ENCODE results near the gene ULK2. TPM values are rescaled to one million over a fixed set of nuclear protein-coding genes. Genes with fewer than 3 reads are reported as not detected.

Gene ULK2
- total RNA-seq, 2 experiments from 2014 or later = 16.1 to 17.1 TPM

- CTCF ChIA-PET = no interaction called here
Measured at GRCh38 chr17:19724501-19725420, 143.0 kb downstream of the ULK2 start.

GRCh38 chr17:19723964-19724363 is 143.8 kb downstream of the ULK2 start:
- Mint-ChIP-seq H3K27me3 (peaks cover 3% of the 10 kb centered on the region), H3K27ac (peak overlapping the region; percentile 62), H3K9me3 (no peaks in the 10 kb centered on the region), H3K4me1 (peaks cover 10% of the 10 kb centered on the region), H3K4me3 (no peak overlapping the region), H3K36me3 (ENCODE audit: low read depth) (no peaks in the 10 kb centered on the region)
- ChIA-PET POLR2A (no interaction called here), CTCF (no interaction called here)
- DNase-seq = no peak

More at GRCh38 chr17:19724501-19725420, 143.0 kb downstream of the ULK2 start:
- H3K4me1 Mint-ChIP-seq = peaks cover 10% of the 10 kb centered on the region
- H3K36me3 Mint-ChIP-seq (ENCODE audit: low read depth) = no peaks in the 10 kb centered on the region
- no peaks in the 10 kb centered on the region for H3K9me3 Mint-ChIP-seq
- DNase-seq = peak; percentile 24
- POLR2A ChIA-PET = no interaction called here
- H3K27me3 Mint-ChIP-seq = peaks cover 3% of the 10 kb centered on the region
- H3K27ac Mint-ChIP-seq = no peak overlapping the region
- H3K4me3 Mint-ChIP-seq = no peak overlapping the region

Other genes with a start within 250 kb of the ULK2 start
- gene ALDH3A2, start 219.2 kb downstream of the ULK2 start, total RNA-seq = 10 to 100 TPM; 21.3 to 25.8 TPM
- not detected for gene SLC47A2, start 151.4 kb downstream of the ULK2 start, total RNA-seq
- gene ALDH3A1, start 119.6 kb downstream of the ULK2 start, total RNA-seq = not detected
- 10 to 100 TPM; 38.8 to 45.6 TPM for gene AKAP10, start 109.9 kb upstream of the ULK2 start, total RNA-seq
- gene SPECC1, start 141.4 kb upstream of the ULK2 start, total RNA-seq = 1 to 10 TPM; 3.7 to 4.9 TPM

Data from activated CD4-positive, alpha-beta T cell treated with anti-CD3 and anti-CD28 coated beads, Interleukin-2, amount 10 ng/mL, durations not matched to agents 7 days and 5 days (primary cell).